ENCODE measurements around the gene C12orf42. TPM values are rescaled to one million over a fixed set of nuclear protein-coding genes. Genes with fewer than 3 reads are reported as not detected.

The C12orf42 gene
- total and polyA plus RNA-seq, 8 donors, result not detected

DNA sequence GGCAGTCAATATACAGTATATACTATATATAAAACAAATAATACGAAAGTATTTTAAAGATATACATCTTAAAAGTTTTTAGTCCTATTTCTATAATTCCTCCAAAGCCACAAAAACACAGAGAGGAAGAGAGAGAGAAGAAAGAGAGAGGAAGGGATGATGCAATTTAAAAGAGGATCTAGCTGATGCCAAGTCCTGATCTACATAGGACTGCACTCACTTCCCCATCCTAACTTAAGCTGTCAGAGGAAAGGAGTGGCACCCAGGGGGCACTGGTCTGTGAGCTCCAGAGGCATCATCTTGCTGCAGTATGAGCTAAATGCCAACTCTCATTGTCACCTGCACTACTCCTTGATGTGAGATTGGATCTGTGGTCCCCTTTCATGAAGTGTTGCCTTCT lies 95.8 kb downstream of the C12orf42 start:
- Histone ChIP-seq H3K9me3 (no peaks in the 10 kb centered on the region), H3K27me3 (no peaks in the 10 kb centered on the region), H3K4me3 (no peak overlapping the region), H3K4me1 (no peaks in the 10 kb centered on the region), H3K27ac (no peak overlapping the region), H3K36me3 (no peaks in the 10 kb centered on the region)
- DNase-seq, result no peak
- 85 to 96% (median 89%) methylated on average over 1 of the region's 1 CpG for WGBS, 5 donors
- TF ChIP-seq POLR2AphosphoS5 (IDR thresholded peaks at IDR 0.05) (no peak), POLR2A (IDR thresholded peaks at IDR 0.05) (no peak), EP300 (IDR thresholded peaks at IDR 0.05) (no peak)
- TF ChIP-seq, protein P1, sequence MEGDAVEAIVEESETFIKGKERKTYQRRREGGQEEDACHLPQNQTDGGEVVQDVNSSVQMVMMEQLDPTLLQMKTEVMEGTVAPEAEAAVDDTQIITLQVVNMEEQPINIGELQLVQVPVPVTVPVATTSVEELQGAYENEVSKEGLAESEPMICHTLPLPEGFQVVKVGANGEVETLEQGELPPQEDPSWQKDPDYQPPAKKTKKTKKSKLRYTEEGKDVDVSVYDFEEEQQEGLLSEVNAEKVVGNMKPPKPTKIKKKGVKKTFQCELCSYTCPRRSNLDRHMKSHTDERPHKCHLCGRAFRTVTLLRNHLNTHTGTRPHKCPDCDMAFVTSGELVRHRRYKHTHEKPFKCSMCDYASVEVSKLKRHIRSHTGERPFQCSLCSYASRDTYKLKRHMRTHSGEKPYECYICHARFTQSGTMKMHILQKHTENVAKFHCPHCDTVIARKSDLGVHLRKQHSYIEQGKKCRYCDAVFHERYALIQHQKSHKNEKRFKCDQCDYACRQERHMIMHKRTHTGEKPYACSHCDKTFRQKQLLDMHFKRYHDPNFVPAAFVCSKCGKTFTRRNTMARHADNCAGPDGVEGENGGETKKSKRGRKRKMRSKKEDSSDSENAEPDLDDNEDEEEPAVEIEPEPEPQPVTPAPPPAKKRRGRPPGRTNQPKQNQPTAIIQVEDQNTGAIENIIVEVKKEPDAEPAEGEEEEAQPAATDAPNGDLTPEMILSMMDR (IDR thresholded peaks at IDR 0.05), result no peak
- intact Hi-C loops (cut with DNase I; ENCODE audit: low total_unique reads), result no loop called here

DNA sequence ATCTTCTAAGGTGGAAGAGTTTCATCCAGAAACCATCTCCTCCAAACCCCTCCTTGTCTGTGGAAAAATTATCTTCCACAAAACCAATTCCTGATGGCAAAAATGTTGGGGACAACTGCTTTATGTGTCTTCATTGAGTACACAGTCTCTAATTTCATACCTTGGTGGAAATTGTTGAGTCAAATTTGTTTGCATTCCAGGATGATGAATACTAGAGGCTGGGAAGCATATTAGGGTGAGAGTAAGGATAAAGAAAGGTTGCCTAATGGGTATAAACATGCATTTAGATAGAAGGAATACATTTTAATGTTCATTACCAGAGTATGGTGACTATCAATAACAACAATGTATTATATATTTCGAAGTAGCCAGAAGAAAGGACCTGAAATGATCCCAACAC lies 98.2 kb downstream of the C12orf42 start:
- WGBS, 5 donors, result 0 to 41% (median 30%) methylated on average over 1 of the region's 1 CpG
- H3K4me3 ChIP-seq, result no peak overlapping the region
- no peaks in the 10 kb centered on the region for H3K4me1 ChIP-seq
- intact Hi-C loops (cut with DNase I; ENCODE audit: low total_unique reads), result no loop called here
- no peak for TF ChIP-seq POLR2AphosphoS5 (IDR thresholded peaks at IDR 0.05)
- TF ChIP-seq, protein P1 (IDR thresholded peaks at IDR 0.05), result no peak
- TF ChIP-seq EP300 (IDR thresholded peaks at IDR 0.05), result no peak
- TF ChIP-seq POLR2A (IDR thresholded peaks at IDR 0.05), result no peak
- no peaks in the 10 kb centered on the region for H3K9me3 ChIP-seq
- H3K27me3 ChIP-seq, result no peaks in the 10 kb centered on the region
- H3K36me3 ChIP-seq, result no peaks in the 10 kb centered on the region
- H3K27ac ChIP-seq, result no peak overlapping the region
- DNase-seq, result no peak

DNA sequence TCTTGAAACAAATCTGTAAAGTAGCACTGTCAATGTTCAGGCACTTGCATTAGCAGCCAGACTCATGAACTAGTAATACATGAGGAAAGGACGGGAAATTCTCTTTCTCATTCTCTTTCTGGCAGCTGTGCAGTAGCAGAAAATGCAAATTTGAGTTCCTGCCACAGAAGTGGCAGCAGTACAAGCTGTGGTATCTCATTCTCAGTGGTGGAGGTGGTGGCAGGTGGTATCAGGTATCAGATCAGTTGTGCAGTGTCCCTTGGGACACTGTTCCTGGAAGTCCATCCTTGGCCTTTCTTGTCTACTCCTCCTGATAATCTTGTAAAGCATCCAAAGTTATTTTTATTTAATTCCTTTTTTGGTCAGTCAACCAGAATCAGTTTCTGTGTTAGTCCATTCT lies 103.0 kb downstream of the C12orf42 start:
- H3K9me3 ChIP-seq, result no peaks in the 10 kb centered on the region
- DNase-seq, result no peak
- no peaks in the 10 kb centered on the region for H3K27me3 ChIP-seq
- TF ChIP-seq EP300 (IDR thresholded peaks at IDR 0.05) (no peak), POLR2AphosphoS5 (IDR thresholded peaks at IDR 0.05) (no peak)
- H3K4me1 ChIP-seq, result no peaks in the 10 kb centered on the region
- no peak overlapping the region for H3K27ac ChIP-seq
- H3K36me3 ChIP-seq, result no peaks in the 10 kb centered on the region
- intact Hi-C loops (cut with DNase I; ENCODE audit: low total_unique reads), result no loop called here
- 71 to 90% (median 78%) methylated on average over 1 of the region's 1 CpG for WGBS, 5 donors
- H3K4me3 ChIP-seq, result no peak overlapping the region

DNA sequence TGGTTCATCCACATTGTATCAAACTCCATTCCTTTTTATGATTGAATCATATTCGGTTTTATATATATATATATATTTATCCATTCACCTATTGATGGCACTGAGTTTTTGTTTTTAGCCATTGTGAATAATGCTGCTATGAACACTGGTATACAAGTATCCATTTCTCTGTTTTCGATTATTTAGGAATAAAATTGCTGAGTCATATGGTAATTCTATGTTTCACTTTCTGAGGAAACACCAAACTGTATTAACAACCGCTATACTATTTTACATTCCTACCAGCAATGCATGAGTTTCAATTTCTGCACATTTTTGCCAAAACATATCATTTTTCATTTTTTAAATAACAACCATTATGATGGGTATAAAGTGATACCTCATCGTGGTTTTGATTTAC lies 104.7 kb downstream of the C12orf42 start:
- 86 to 92% (median 88%) methylated on average over 4 of the region's 4 CpGs for WGBS, 5 donors
- intact Hi-C loops (cut with DNase I; ENCODE audit: low total_unique reads), result no loop called here

DNA sequence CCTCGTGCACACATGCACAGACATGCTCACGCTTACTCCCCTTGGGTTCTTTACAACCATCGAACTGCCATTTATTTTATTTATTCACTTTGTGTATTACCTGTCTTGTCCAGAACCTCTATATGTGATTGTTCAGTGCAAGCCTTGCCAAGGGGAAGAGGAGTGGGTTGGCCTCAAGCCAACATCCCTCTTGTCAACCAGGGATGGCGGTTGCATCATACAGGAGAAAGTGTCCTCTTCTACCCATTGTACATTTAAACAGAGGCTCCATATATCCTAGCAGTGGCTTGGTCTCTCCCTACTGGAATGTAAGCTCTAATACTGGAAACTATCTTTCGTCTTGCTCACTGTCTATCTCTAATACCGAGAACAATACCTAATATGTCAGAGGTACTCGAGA lies 108.4 kb downstream of the C12orf42 start:
- TF ChIP-seq POLR2A (IDR thresholded peaks at IDR 0.05) (no peak), POLR2AphosphoS5 (IDR thresholded peaks at IDR 0.05) (no peak), EP300 (IDR thresholded peaks at IDR 0.05) (no peak)
- TF ChIP-seq, protein P1 (IDR thresholded peaks at IDR 0.05), result no peak
- H3K9me3 ChIP-seq, result no peaks in the 10 kb centered on the region
- 87 to 93% (median 92%) methylated on average over 7 of the region's 7 CpGs for WGBS, 5 donors
- no peaks in the 10 kb centered on the region for H3K27me3 ChIP-seq
- no peak overlapping the region for H3K27ac ChIP-seq
- intact Hi-C loops (cut with DNase I; ENCODE audit: low total_unique reads), result no loop called here
- H3K36me3 ChIP-seq, result no peaks in the 10 kb centered on the region
- no peak for DNase-seq
- no peaks in the 10 kb centered on the region for H3K4me1 ChIP-seq
- H3K4me3 ChIP-seq, result no peak overlapping the region

More for the DNA sequence above, 104.7 kb downstream of the C12orf42 start:
- DNase-seq, result no peak
- Histone ChIP-seq H3K36me3 (no peaks in the 10 kb centered on the region), H3K9me3 (no peaks in the 10 kb centered on the region), H3K27me3 (no peaks in the 10 kb centered on the region), H3K4me3 (no peak overlapping the region), H3K4me1 (no peaks in the 10 kb centered on the region), H3K27ac (no peak overlapping the region)
- TF ChIP-seq, protein P1 (IDR thresholded peaks at IDR 0.05), result no peak
- no peak for TF ChIP-seq POLR2A (IDR thresholded peaks at IDR 0.05)
- no peak for TF ChIP-seq EP300 (IDR thresholded peaks at IDR 0.05)
- no peak for TF ChIP-seq POLR2AphosphoS5 (IDR thresholded peaks at IDR 0.05)
